ENCODE data around the gene OXSR1.

Gene OXSR1

DNA sequence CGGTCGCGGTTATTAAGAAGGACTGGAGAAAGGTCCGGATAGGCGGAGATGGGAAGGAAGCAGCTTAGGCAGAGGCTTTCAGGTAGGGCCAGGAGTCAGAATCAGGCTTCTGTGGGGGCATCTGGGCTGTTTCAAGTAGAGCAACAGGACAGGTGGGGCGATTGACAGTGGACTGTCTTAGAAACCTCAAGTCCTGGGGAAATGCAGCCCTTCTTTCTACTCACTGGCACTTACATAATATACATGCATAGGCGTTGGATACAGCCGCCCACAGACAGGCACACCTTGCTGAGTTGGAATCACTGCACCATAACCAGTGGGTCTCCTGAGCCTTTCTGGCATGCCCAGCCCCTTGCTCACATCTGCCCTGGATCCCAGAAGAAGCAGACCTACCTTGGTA is 26.1 kb upstream of the OXSR1 start:
- H3K4me3 ChIP-seq, result peak overlapping the region; percentile 87
- no peak for DNase-seq (ENCODE audit: low read depth, low spot score)
- no peak for TF ChIP-seq FOXP2 (optimal IDR thresholded peaks at IDR 0.05; ENCODE audit: control extremely low read depth, extremely low read length, insufficient read depth)
- TF ChIP-seq EZH2 (IDR thresholded peaks at IDR 0.05), result no peak
- TF ChIP-seq POLR2AphosphoS5 (IDR thresholded peaks at IDR 0.05; ENCODE audit: borderline replicate concordance, low read depth, low read length), result no peak
- H3K9me3 ChIP-seq (ENCODE audit: low read depth, low read length), result no peaks in the 10 kb centered on the region
- H3K27ac ChIP-seq, result no peak overlapping the region
- no peaks in the 10 kb centered on the region for H3K36me3 ChIP-seq (ENCODE audit: insufficient read depth, low read length)
- peak overlapping the region; percentile 69 for H3K9ac ChIP-seq (ENCODE audit: insufficient read length)

DNA sequence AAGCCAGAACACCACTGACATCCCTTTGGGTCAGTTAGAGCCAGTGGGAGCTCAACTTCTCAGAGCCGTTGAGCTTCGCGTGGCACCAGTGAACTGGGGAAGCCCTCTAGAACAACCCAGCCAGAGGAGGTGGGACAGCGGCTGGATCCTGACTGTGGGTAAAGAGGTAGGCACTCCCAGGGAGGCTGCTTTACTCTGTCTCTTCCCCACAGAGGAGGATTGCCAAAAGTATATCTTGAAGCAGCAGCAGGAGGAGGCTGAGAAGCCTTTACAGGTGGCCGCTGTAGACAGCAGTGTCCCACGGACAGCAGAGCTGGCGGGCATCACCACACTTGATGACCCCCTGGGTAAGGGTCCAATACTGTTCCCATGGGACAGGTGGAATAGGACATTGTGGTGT is 25.7 kb upstream of the OXSR1 start:
- Histone ChIP-seq H3K27ac (no peak overlapping the region), H3K9me3 (ENCODE audit: low read depth, low read length) (no peaks in the 10 kb centered on the region), H3K9ac (ENCODE audit: insufficient read length) (no peak overlapping the region), H3K36me3 (ENCODE audit: insufficient read depth, low read length) (no peaks in the 10 kb centered on the region), H3K4me3 (peak overlapping the region; percentile 87; the same call in 1 of the 2 replicates)
- no peak for DNase-seq (ENCODE audit: low read depth, low spot score)
- TF ChIP-seq FOXP2 (optimal IDR thresholded peaks at IDR 0.05; ENCODE audit: control extremely low read depth, extremely low read length, insufficient read depth) (no peak), POLR2AphosphoS5 (IDR thresholded peaks at IDR 0.05; ENCODE audit: borderline replicate concordance, low read depth, low read length) (no peak), EZH2 (IDR thresholded peaks at IDR 0.05) (no peak)

DNA sequence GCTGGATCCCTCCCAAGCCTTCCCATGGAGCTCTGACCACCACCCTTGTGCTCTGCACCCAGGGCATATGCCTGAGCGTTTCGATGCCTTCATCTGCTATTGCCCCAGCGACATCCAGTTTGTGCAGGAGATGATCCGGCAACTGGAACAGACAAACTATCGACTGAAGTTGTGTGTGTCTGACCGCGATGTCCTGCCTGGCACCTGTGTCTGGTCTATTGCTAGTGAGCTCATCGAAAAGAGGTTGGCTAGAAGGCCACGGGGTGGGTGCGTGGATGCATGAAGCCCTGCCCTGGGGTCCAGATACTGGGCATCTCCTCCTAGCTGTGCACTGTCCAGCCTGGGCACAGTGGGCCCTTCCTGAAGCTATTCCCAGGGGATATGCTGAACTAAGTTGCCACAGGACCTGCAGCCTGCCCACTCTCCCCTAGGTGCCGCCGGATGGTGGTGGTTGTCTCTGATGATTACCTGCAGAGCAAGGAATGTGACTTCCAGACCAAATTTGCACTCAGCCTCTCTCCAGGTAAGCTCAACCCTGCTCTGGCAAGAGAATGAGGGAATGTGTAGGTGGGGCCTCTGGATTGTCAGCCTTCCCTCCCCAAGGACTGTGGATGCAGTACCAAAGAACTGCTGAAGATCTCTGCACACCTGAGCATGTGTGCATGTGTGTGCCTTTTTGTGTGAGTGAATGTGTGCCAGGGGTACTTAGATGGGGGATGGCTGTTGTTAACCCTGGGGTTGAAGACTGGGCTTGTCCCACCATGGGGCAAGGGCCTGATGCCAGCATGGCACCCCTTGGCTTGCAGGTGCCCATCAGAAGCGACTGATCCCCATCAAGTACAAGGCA is 24.8 kb upstream of the OXSR1 start:
- Histone ChIP-seq H3K27ac (no peak overlapping the region), H3K9me3 (ENCODE audit: low read depth, low read length) (no peaks in the 10 kb centered on the region), H3K9ac (ENCODE audit: insufficient read length) (no peak overlapping the region), H3K4me3 (no peak overlapping the region), H3K36me3 (ENCODE audit: insufficient read depth, low read length) (no peaks in the 10 kb centered on the region)
- TF ChIP-seq FOXP2 (optimal IDR thresholded peaks at IDR 0.05; ENCODE audit: control extremely low read depth, extremely low read length, insufficient read depth), result no peak
- TF ChIP-seq EZH2 (IDR thresholded peaks at IDR 0.05), result no peak
- TF ChIP-seq POLR2AphosphoS5 (IDR thresholded peaks at IDR 0.05; ENCODE audit: borderline replicate concordance, low read depth, low read length), result no peak
- no peak for DNase-seq (ENCODE audit: low read depth, low spot score)

DNA sequence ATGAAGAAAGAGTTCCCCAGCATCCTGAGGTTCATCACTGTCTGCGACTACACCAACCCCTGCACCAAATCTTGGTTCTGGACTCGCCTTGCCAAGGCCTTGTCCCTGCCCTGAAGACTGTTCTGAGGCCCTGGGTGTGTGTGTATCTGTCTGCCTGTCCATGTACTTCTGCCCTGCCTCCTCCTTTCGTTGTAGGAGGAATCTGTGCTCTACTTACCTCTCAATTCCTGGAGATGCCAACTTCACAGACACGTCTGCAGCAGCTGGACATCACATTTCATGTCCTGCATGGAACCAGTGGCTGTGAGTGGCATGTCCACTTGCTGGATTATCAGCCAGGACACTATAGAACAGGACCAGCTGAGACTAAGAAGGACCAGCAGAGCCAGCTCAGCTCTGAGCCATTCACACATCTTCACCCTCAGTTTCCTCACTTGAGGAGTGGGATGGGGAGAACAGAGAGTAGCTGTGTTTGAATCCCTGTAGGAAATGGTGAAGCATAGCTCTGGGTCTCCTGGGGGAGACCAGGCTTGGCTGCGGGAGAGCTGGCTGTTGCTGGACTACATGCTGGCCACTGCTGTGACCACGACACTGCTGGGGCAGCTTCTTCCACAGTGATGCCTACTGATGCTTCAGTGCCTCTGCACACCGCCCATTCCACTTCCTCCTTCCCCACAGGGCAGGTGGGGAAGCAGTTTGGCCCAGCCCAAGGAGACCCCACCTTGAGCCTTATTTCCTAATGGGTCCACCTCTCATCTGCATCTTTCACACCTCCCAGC is 24.0 kb upstream of the OXSR1 start:
- H3K36me3 ChIP-seq (ENCODE audit: insufficient read depth, low read length), result no peaks in the 10 kb centered on the region
- DNase-seq (ENCODE audit: low read depth, low spot score), result no peak
- H3K9me3 ChIP-seq (ENCODE audit: low read depth, low read length), result no peaks in the 10 kb centered on the region
- H3K4me3 ChIP-seq, result no peak overlapping the region
- no peak for TF ChIP-seq FOXP2 (optimal IDR thresholded peaks at IDR 0.05; ENCODE audit: control extremely low read depth, extremely low read length, insufficient read depth)
- TF ChIP-seq EZH2 (IDR thresholded peaks at IDR 0.05), result no peak
- no peak overlapping the region for H3K9ac ChIP-seq (ENCODE audit: insufficient read length)
- no peak overlapping the region for H3K27ac ChIP-seq

- TF ChIP-seq POLR2AphosphoS5 (IDR thresholded peaks at IDR 0.05; ENCODE audit: borderline replicate concordance, low read depth, low read length) (no peak), FOXP2 (optimal IDR thresholded peaks at IDR 0.05; ENCODE audit: control extremely low read depth, extremely low read length, insufficient read depth) (no peak), EZH2 (IDR thresholded peaks at IDR 0.05) (no peak)
- H3K36me3 ChIP-seq (ENCODE audit: insufficient read depth, low read length), result no peaks in the 10 kb centered on the region
- DNase-seq (ENCODE audit: low read depth, low spot score), result no peak
- no peaks in the 10 kb centered on the region for H3K9me3 ChIP-seq (ENCODE audit: low read depth, low read length)
- no peak overlapping the region for H3K4me3 ChIP-seq
- H3K9ac ChIP-seq (ENCODE audit: insufficient read length), result no peak overlapping the region
- H3K27ac ChIP-seq, result no peak overlapping the region
Observed at GRCh38 chr3:38141952-38142273, 23.4 kb upstream of the OXSR1 start.

GRCh38 chr3:38142959-38143358 is 22.4 kb upstream of the OXSR1 start:
- Histone ChIP-seq H3K9ac (ENCODE audit: insufficient read length) (no peak overlapping the region), H3K9me3 (ENCODE audit: low read depth, low read length) (no peaks in the 10 kb centered on the region), H3K36me3 (ENCODE audit: insufficient read depth, low read length) (no peaks in the 10 kb centered on the region), H3K4me3 (no peak overlapping the region), H3K27ac (no peak overlapping the region)
- no peak for DNase-seq (ENCODE audit: low read depth, low spot score)
- no peak for TF ChIP-seq FOXP2 (optimal IDR thresholded peaks at IDR 0.05; ENCODE audit: control extremely low read depth, extremely low read length, insufficient read depth)
- TF ChIP-seq EZH2 (IDR thresholded peaks at IDR 0.05), result no peak
- TF ChIP-seq POLR2AphosphoS5 (IDR thresholded peaks at IDR 0.05; ENCODE audit: borderline replicate concordance, low read depth, low read length), result no peak

- Histone ChIP-seq H3K4me3 (no peak overlapping the region), H3K36me3 (ENCODE audit: insufficient read depth, low read length) (no peaks in the 10 kb centered on the region), H3K9me3 (ENCODE audit: low read depth, low read length) (no peaks in the 10 kb centered on the region), H3K9ac (ENCODE audit: insufficient read length) (no peak overlapping the region), H3K27ac (no peak overlapping the region)
- no peak for DNase-seq (ENCODE audit: low read depth, low spot score)
- TF ChIP-seq POLR2AphosphoS5 (IDR thresholded peaks at IDR 0.05; ENCODE audit: borderline replicate concordance, low read depth, low read length), result no peak
- TF ChIP-seq EZH2 (IDR thresholded peaks at IDR 0.05), result no peak
- TF ChIP-seq FOXP2 (optimal IDR thresholded peaks at IDR 0.05; ENCODE audit: control extremely low read depth, extremely low read length, insufficient read depth), result no peak
Observed at GRCh38 chr3:38143511-38143910, 21.8 kb upstream of the OXSR1 start.

DNA sequence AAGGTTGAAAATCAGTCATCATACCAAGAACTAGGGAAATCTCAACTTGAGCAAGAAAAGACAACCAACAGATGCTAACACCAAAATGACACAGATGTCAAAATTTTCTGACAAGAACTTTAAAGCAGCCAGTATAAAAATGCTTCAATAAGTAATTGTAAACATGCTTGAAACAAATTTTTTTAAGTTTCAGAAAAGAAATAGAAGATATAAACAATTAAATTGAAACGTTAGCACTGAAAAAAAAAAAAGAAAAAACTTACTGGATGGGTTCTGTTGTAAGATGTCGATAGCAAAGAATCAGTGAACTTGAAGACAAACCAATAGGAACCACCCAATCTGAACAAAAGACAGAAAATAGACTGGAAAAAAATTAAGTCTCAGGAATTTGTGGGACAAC is 18.8 kb upstream of the OXSR1 start:
- Histone ChIP-seq H3K9me3 (ENCODE audit: low read depth, low read length) (no peaks in the 10 kb centered on the region), H3K36me3 (ENCODE audit: insufficient read depth, low read length) (no peaks in the 10 kb centered on the region), H3K27ac (no peak overlapping the region), H3K9ac (ENCODE audit: insufficient read length) (no peak overlapping the region), H3K4me3 (no peak overlapping the region)
- DNase-seq (ENCODE audit: low read depth, low spot score), result no peak
- TF ChIP-seq FOXP2 (optimal IDR thresholded peaks at IDR 0.05; ENCODE audit: control extremely low read depth, extremely low read length, insufficient read depth) (no peak), POLR2AphosphoS5 (IDR thresholded peaks at IDR 0.05; ENCODE audit: borderline replicate concordance, low read depth, low read length) (no peak), EZH2 (IDR thresholded peaks at IDR 0.05) (no peak)

Measured in SK-N-MC (cell line).